ENCODE measurements around the gene CA4. TPM values are rescaled to one million over a fixed set of nuclear protein-coding genes. Genes with fewer than 3 reads are reported as not detected.
"Not testable (repeated sequence)": the region's sequence is repeated elsewhere in the genome, so short reads cannot be mapped to it uniquely, and the experiment has no call there.

The CA4 gene
- total RNA-seq, 1 experiment from 2014 or later: not detected

DNA sequence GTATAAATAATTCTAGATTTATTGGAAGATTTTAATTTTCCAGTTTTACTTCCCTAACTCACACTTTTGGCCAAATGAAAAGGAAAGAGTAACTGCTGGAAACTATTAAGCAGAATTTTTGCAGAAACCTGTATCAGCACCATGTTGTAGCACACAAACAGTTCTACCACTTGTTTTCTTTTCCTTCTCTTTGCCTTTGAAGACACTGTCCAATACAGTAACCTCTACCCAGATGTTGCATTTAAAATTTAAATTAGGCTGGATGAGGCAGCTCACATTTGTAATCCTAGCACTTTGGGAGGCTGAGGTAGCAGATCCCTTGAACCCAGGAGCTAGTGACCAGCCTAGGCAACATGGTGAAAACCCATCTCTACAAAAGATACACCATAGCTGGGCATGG is 56.0 kb downstream of the CA4 start:
- POLR2A ChIA-PET; H3K27me3 Mint-ChIP-seq (ENCODE audit: insufficient read depth, unreplicated experiment); DNase-seq (ENCODE audit: unreplicated experiment); BruUV-seq (replicated peaks); H3K4me1 Mint-ChIP-seq (ENCODE audit: insufficient read depth, unreplicated experiment); H3K4me3 Mint-ChIP-seq (ENCODE audit: unreplicated experiment); H3K27ac Mint-ChIP-seq (ENCODE audit: low read depth, unreplicated experiment); intact Hi-C loops (cut with micrococcal nuclease); H3K9me3 Mint-ChIP-seq (ENCODE audit: unreplicated experiment): not testable (repeated sequence)
- peaks cover 15% of the 10 kb centered on the region for H3K36me3 Mint-ChIP-seq (ENCODE audit: insufficient read depth, unreplicated experiment)
- CTCF ChIA-PET: interaction anchor here (0.6 kb wide), 1 partner anchor 116 kb away, joined by 3 read pairs; no protein-coding TSS in a partner anchor

DNA sequence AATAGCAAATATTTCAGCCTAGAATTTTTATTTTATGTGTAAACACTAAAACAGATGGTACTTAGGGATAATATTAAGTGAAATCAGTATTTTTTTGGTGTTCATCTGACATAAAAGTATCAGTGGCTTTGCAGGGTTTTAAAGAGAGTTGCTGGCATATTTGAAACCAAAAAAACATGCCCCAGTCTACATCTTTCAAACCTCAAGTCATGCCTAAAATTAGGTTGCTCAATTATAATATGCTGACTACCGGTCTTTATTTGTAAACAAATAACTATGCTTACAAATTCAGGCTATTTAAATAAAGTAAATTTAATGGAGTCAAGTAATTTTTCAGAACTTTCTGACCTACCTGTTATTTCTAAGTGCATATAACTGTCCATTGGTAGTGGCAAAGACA is 58.5 kb downstream of the CA4 start:
- BruUV-seq (replicated peaks); H3K4me3 Mint-ChIP-seq (ENCODE audit: unreplicated experiment); H3K4me1 Mint-ChIP-seq (ENCODE audit: insufficient read depth, unreplicated experiment); intact Hi-C loops (cut with micrococcal nuclease); H3K27ac Mint-ChIP-seq (ENCODE audit: low read depth, unreplicated experiment); H3K9me3 Mint-ChIP-seq (ENCODE audit: unreplicated experiment); H3K27me3 Mint-ChIP-seq (ENCODE audit: insufficient read depth, unreplicated experiment); CTCF ChIA-PET; POLR2A ChIA-PET; DNase-seq (ENCODE audit: unreplicated experiment): not testable (repeated sequence)
- peaks cover 15% of the 10 kb centered on the region for H3K36me3 Mint-ChIP-seq (ENCODE audit: insufficient read depth, unreplicated experiment)

Other genes starting within 250 kb of the CA4 start
- gene RNFT1, start 185.2 kb upstream of the CA4 start, total RNA-seq (2022): 16.7 and 18.9 TPM in 2 replicates
- gene HEATR6, start 71.1 kb upstream of the CA4 start, total RNA-seq (2022): 20.7 and 23.5 TPM in 2 replicates
- gene USP32, start 242.2 kb downstream of the CA4 start, total RNA-seq (2022): 52.2 and 62.9 TPM in 2 replicates